Measurements from ENCODE around the gene MCRS1.

DNA sequence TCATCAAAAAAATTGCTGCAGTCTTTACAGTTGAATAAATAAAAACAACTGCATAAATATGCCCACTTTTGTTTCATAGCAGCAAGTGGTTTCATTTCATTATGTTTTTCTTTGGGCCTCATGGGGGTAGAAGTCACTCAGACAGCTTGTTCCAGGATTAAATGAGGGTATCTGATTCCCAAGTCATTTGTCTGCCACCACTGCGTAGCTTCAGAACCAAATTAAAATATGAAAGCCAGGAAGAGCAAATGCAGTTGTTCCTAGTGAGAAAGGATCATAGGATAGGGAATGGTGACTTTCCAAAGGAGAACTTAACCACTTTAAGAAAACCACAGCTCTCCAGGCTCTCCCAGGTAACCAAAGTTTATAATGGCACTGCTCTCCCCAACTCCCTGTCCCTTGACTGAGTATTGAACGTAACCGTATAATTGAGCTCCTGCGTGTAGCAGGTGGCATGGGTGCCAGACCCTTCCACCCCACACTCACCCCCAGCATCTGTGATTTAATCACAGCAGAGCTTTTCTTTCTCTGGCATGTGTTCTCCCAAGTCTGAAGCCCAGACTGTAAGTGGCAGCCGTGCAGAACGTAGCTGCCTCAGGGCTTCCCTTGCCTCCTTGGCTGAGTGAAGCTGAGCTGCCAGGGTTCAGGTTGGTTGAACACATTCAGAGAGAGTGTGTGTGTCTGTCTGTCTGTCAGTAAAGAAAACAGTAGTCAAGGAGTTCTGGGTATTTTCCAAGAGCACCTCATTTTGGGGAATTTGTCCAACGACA is 40.4 kb downstream of the MCRS1 start:
- TF ChIP-seq POLR2AphosphoS5 (IDR thresholded peaks at IDR 0.05) (no peak), TAF1 (IDR thresholded peaks at IDR 0.05; ENCODE audit: low read depth) (no peak), SMC3 (conservative IDR thresholded peaks at IDR 0.05; ENCODE audit: poor library complexity) (no peak), RAD21 (conservative IDR thresholded peaks at IDR 0.05) (no peak), EZH2 (IDR thresholded peaks at IDR 0.05; ENCODE audit: borderline replicate concordance, insufficient read depth, low read length, poor library complexity, severe bottlenecking) (no peak)
- TF ChIP-seq, protein P1, sequence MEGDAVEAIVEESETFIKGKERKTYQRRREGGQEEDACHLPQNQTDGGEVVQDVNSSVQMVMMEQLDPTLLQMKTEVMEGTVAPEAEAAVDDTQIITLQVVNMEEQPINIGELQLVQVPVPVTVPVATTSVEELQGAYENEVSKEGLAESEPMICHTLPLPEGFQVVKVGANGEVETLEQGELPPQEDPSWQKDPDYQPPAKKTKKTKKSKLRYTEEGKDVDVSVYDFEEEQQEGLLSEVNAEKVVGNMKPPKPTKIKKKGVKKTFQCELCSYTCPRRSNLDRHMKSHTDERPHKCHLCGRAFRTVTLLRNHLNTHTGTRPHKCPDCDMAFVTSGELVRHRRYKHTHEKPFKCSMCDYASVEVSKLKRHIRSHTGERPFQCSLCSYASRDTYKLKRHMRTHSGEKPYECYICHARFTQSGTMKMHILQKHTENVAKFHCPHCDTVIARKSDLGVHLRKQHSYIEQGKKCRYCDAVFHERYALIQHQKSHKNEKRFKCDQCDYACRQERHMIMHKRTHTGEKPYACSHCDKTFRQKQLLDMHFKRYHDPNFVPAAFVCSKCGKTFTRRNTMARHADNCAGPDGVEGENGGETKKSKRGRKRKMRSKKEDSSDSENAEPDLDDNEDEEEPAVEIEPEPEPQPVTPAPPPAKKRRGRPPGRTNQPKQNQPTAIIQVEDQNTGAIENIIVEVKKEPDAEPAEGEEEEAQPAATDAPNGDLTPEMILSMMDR (IDR thresholded peaks at IDR 0.05; ENCODE audit: poor library complexity, severe bottlenecking): no peak
- TF ChIP-seq, protein P2, sequence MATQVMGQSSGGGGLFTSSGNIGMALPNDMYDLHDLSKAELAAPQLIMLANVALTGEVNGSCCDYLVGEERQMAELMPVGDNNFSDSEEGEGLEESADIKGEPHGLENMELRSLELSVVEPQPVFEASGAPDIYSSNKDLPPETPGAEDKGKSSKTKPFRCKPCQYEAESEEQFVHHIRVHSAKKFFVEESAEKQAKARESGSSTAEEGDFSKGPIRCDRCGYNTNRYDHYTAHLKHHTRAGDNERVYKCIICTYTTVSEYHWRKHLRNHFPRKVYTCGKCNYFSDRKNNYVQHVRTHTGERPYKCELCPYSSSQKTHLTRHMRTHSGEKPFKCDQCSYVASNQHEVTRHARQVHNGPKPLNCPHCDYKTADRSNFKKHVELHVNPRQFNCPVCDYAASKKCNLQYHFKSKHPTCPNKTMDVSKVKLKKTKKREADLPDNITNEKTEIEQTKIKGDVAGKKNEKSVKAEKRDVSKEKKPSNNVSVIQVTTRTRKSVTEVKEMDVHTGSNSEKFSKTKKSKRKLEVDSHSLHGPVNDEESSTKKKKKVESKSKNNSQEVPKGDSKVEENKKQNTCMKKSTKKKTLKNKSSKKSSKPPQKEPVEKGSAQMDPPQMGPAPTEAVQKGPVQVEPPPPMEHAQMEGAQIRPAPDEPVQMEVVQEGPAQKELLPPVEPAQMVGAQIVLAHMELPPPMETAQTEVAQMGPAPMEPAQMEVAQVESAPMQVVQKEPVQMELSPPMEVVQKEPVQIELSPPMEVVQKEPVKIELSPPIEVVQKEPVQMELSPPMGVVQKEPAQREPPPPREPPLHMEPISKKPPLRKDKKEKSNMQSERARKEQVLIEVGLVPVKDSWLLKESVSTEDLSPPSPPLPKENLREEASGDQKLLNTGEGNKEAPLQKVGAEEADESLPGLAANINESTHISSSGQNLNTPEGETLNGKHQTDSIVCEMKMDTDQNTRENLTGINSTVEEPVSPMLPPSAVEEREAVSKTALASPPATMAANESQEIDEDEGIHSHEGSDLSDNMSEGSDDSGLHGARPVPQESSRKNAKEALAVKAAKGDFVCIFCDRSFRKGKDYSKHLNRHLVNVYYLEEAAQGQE (IDR thresholded peaks at IDR 0.05; ENCODE audit: borderline replicate concordance): no peak

Data from neural cell (in vitro differentiated cells).